GM12892 (cell line): ENCODE measurements around the gene F13A1.

Source experiments
- DNase-seq: peaks from one replicate; pipeline ENCODE4 v3.0.0; 2011; ENCODE audit not compliant: insufficient read length
- FAIRE-seq: peaks from 2 replicates; lab custom pipeline; 2011; peaks lifted over from hg19 to GRCh38; lab: Jason Lieb, UNC
- POLR2A ChIP-seq: IDR thresholded peaks from 2 replicates; pipeline ENCODE4 v1.6.1; 2011; ENCODE audit warnings: low read depth, low read length, control low read depth
- POLR2AphosphoS5 ChIP-seq: IDR thresholded peaks from 2 replicates; pipeline ENCODE4 v1.6.1; 2011; ENCODE audit warnings: low read depth, low read length, control low read depth
- TAF1 ChIP-seq: IDR thresholded peaks from 2 replicates; pipeline ENCODE4 v1.6.1; 2011; ENCODE audit warnings: low read depth, mild to moderate bottlenecking, control low read depth, low read length, borderline replicate concordance

The F13A1 gene

DNA sequence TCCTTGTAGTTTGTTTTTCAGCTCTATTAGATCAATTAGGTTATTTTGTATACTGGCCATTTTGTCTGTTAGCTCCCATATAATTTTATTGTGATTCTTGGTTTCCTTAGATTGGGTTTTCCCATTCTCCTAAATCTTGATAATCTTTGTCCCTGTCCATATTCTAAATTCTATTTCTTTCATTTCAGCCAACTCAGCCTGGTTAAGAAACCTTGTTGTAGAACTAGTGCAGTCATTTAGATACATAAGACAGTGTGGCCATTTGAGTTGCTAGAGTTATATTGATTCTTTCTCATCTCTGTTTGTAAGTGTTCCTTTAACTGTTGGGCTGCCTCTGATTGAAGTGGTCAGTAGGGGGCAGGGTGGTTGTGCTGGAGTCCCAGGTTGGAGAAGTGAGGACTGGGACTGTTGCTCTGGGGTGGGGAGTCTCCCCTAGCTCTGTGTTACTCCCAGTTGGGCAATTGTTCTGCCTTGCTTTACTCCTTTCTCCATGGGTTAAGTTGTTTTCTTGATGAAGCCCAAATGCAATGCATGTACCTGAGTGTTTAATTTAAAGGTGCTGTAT is 214.9 kb downstream of the F13A1 start:
- no peak for TF ChIP-seq POLR2A
- TF ChIP-seq TAF1: no peak
- no peak for TF ChIP-seq POLR2AphosphoS5
- FAIRE-seq: no peak
- DNase-seq: no peak
